GM18517 (cell line): Measurements from ENCODE around the gene VPS26C.
A peak's percentile ranks its signal among the peaks of the same experiment; 100 is the strongest.
"Not testable (repeated sequence)": the region's sequence is repeated elsewhere in the genome, so short reads cannot be mapped to it uniquely, and the experiment has no call there.

ENCODE experiments used
- ATAC-seq: cut with Tn5 transposase; IDR thresholded peaks from one replicate; pipeline ENCODE4 v1.9.1; 2021; ENCODE audit warnings: mild to moderate bottlenecking, moderate library complexity; ENCODE audit not compliant: unreplicated experiment

The VPS26C gene

GRCh38 chr21:37231671-37232070, 35.5 kb downstream of the VPS26C start:
- no peak for ATAC-seq

- ATAC-seq: no peak
Observed at GRCh38 chr21:37231249-37231645, 35.9 kb downstream of the VPS26C start.

GRCh38 chr21:37230632-37231248, 36.4 kb downstream of the VPS26C start:
- no peak for ATAC-seq

GRCh38 chr21:37228003-37228400, 39.1 kb downstream of the VPS26C start:
- no peak for ATAC-seq

- no peak for ATAC-seq
Observed at GRCh38 chr21:37227071-37228002, 39.8 kb downstream of the VPS26C start.

GRCh38 chr21:37226041-37226920, 40.9 kb downstream of the VPS26C start:
- ATAC-seq: no peak

GRCh38 chr21:37224861-37225839, 42.0 kb downstream of the VPS26C start:
- ATAC-seq: no peak

- ATAC-seq: no peak
Observed at GRCh38 chr21:37223804-37224345, 43.3 kb downstream of the VPS26C start.

- ATAC-seq: not testable (repeated sequence)
Observed at GRCh38 chr21:37222248-37222647, 44.9 kb downstream of the VPS26C start.

GRCh38 chr21:37220981-37221664, 46.0 kb downstream of the VPS26C start:
- ATAC-seq: peak; percentile 79

GRCh38 chr21:37220433-37220980, 46.6 kb downstream of the VPS26C start:
- ATAC-seq: peak; percentile 40

- no peak for ATAC-seq
Observed at GRCh38 chr21:37219761-37220432, 47.2 kb downstream of the VPS26C start.

- no peak for ATAC-seq
Observed at GRCh38 chr21:37214952-37215351, 52.2 kb downstream of the VPS26C start.

- no peak for ATAC-seq
Observed at GRCh38 chr21:37210799-37211198, 56.3 kb downstream of the VPS26C start.

- no peak for ATAC-seq
Observed at GRCh38 chr21:37210130-37210529, 57.0 kb downstream of the VPS26C start.

- peak; percentile 25 for ATAC-seq
Observed at GRCh38 chr21:37208741-37209225, 58.4 kb downstream of the VPS26C start.

GRCh38 chr21:37208056-37208721, 58.9 kb downstream of the VPS26C start:
- peak; percentile 51 for ATAC-seq
